HCT116 (cell line): ENCODE measurements around the gene WNT7B. TPM values are rescaled to one million over a fixed set of nuclear protein-coding genes. Genes with fewer than 3 reads are reported as not detected.

Experiments
- ATAC-seq: fragments of 200-7000 bp; cut with Tn5 transposase; 2 replicates; pipeline ENCODE4 v1.9.1; 2020; ENCODE audit warnings: mild to moderate bottlenecking, moderate library complexity
- BruUV-seq: library from RNA; stranded (reverse); fragments of 400-500 nt; replicated peaks from 2 replicates; lab custom pipeline; 2021; lab: Mats Ljungman, UMichigan
- CTCF ChIA-PET: fragments of 300-600 bp; sonication (Branson Sonifier 250); formaldehyde crosslinking; loops from one replicate; lab custom pipeline; 2021; ENCODE audit warnings: antibody characterized with exemption; lab: Charles Lee
- POLR2A ChIA-PET: fragments of 300-600, 350-600 bp; sonication (Branson Sonifier 250); formaldehyde crosslinking; loops from one replicate; lab custom pipeline; 2021; ENCODE audit warnings: antibody characterized with exemption; lab: Charles Lee
- RAD21 ChIA-PET, 2 experiments: fragments of 300-600 bp; sonication (Branson Sonifier 250); formaldehyde crosslinking; loops; one replicate each; lab custom pipeline; 2023; ENCODE audit warnings: low total read pairs in 2 of 2; ENCODE audit not compliant: uncharacterized antibody in 2 of 2, unreplicated experiment in 2 of 2, low non-redundant PET in 1 of 2; lab: Charles Lee
- DNase-seq: peaks from one replicate; pipeline ENCODE4 v3.0.0-alpha.2; 2010; ENCODE audit warnings: low read depth, low spot score
- H2AFZ ChIP-seq: fragments of 200-600 bp; shearing (Covaris generic), sonication (generic); 2 replicates; pipeline ENCODE4 v1.6.1; 2017; ENCODE audit warnings: low read depth, mixed run types, mixed read lengths, antibody characterized with exemption, low read length; ENCODE audit not compliant: poor library complexity, severe bottlenecking
- H3K27ac ChIP-seq: 2 replicates; pipeline ENCODE4 v1.5.1; 2012; ENCODE audit warnings: low read depth, low read length
- H3K27me3 ChIP-seq: fragments of 200-600 bp; sonication (generic); 2 replicates; pipeline ENCODE4 v1.6.1; 2016; ENCODE audit warnings: mixed run types, low read length, mixed read lengths; ENCODE audit not compliant: insufficient read depth
- H3K36me3 ChIP-seq, 2 experiments: fragments of 200-500 bp in 1 of 2; fragments of 200-600 bp in 1 of 2; sonication (Bioruptor generic) in 1 of 2; sonication (generic) in 1 of 2; 2 replicates each; pipeline versions ENCODE4 v1.5.1 to v1.6.1; 2014 to 2016; ENCODE audit warnings: low read length in 2 of 2, inconsistent platforms in 1 of 2, mixed read lengths in 1 of 2, mixed run types in 1 of 2; ENCODE audit not compliant: insufficient read depth in 2 of 2, control insufficient read depth in 1 of 2
- H3K4me1 ChIP-seq, 2 experiments: fragments of 200-600 bp in 1 of 2; sonication (generic) in 1 of 2; 2 replicates each; pipeline versions ENCODE4 v1.5.1 to v1.6.1; 2012 to 2017; ENCODE audit warnings: low read length in 2 of 2, inconsistent platforms in 1 of 2, mild to moderate bottlenecking in 1 of 2, mixed read lengths in 1 of 2, mixed run types in 1 of 2, moderate library complexity in 1 of 2; ENCODE audit not compliant: insufficient read depth in 2 of 2, control insufficient read depth in 1 of 2
- H3K4me2 ChIP-seq: fragments of 200-600 bp; sonication (generic); 2 replicates; pipeline ENCODE4 v1.6.1; 2017; ENCODE audit warnings: mixed run types, low read length, mixed read lengths
- H3K4me3 ChIP-seq, 2 experiments: fragments of 200-600 bp in 1 of 2; sonication (generic) in 1 of 2; replicated peaks in 1 of 2; 2 replicates each; pipeline ENCODE4 v1.5.1; 2011 to 2016; ENCODE audit warnings: low read length in 2 of 2, control low read depth in 1 of 2, low read depth in 1 of 2, mild to moderate bottlenecking in 1 of 2, mixed read lengths in 1 of 2, mixed run types in 1 of 2
- H3K79me2 ChIP-seq: fragments of 200-600 bp; sonication (generic); 2 replicates; pipeline ENCODE4 v1.6.1; 2017; ENCODE audit warnings: mild to moderate bottlenecking, mixed run types, low read length, moderate library complexity, mixed read lengths; ENCODE audit not compliant: insufficient read depth
- H3K9ac ChIP-seq: fragments of 200-600 bp; sonication (generic); 2 replicates; pipeline ENCODE4 v1.6.1; 2016; ENCODE audit warnings: low read length, mixed read lengths
- H3K9me2 ChIP-seq: fragments of 200-600 bp; sonication (generic), shearing (Covaris generic); 2 replicates; pipeline ENCODE4 v1.6.1; 2017; ENCODE audit warnings: mixed run types, mild to moderate bottlenecking, moderate library complexity; ENCODE audit not compliant: insufficient read depth
- H3K9me3 ChIP-seq, 2 experiments: fragments of 200-500 bp in 1 of 2; fragments of 200-600 bp in 1 of 2; sonication (Bioruptor generic) in 1 of 2; sonication (generic) in 1 of 2; 2 replicates each; pipeline ENCODE4 v1.6.1; 2014 to 2017; ENCODE audit warnings: low read length in 2 of 2, mixed read lengths in 2 of 2, inconsistent platforms in 1 of 2, low read depth in 1 of 2, mild to moderate bottlenecking in 1 of 2, mixed run types in 1 of 2, moderate library complexity in 1 of 2; ENCODE audit not compliant: control insufficient read depth in 1 of 2, insufficient read depth in 1 of 2
- H4K20me1 ChIP-seq: fragments of 200-600 bp; sonication (generic), shearing (Covaris generic); 2 replicates; pipeline ENCODE4 v1.6.1; 2017; ENCODE audit warnings: mixed run types, mild to moderate bottlenecking, moderate library complexity; ENCODE audit not compliant: insufficient read depth
- CBX3 ChIP-seq: IDR thresholded peaks from 2 replicates; pipeline ENCODE4 v1.6.1; 2012; ENCODE audit warnings: low read depth
- CEBPB ChIP-seq: IDR thresholded peaks from 2 replicates; pipeline ENCODE4 v1.6.1; 2012; ENCODE audit warnings: low read depth
- EGR1 ChIP-seq: IDR thresholded peaks from 2 replicates; pipeline ENCODE4 v1.6.1; 2012; ENCODE audit warnings: low read depth
- ELF1 ChIP-seq: IDR thresholded peaks from 2 replicates; pipeline ENCODE4 v1.6.1; 2012; ENCODE audit warnings: low read depth, borderline replicate concordance
- EZH2 ChIP-seq: fragments of 200-600 bp; sonication (generic); IDR thresholded peaks from 2 replicates; pipeline ENCODE4 v1.6.1; 2017; ENCODE audit warnings: antibody characterized with exemption, mixed run types
- FOSL1 ChIP-seq: IDR thresholded peaks from 2 replicates; pipeline ENCODE4 v1.6.1; 2012; ENCODE audit warnings: low read depth
- JUND ChIP-seq: IDR thresholded peaks from 2 replicates; pipeline ENCODE4 v1.6.1; 2012
- POLR2A ChIP-seq: IDR thresholded peaks from 2 replicates; pipeline ENCODE4 v1.7.0; 2011; ENCODE audit warnings: borderline replicate concordance; ENCODE audit not compliant: insufficient read depth, insufficient read length; ENCODE audit errors: extremely low read depth
- POLR2AphosphoS5 ChIP-seq: IDR thresholded peaks from 2 replicates; pipeline ENCODE4 v1.6.1; 2011; ENCODE audit warnings: mild to moderate bottlenecking, low read depth, low read length, moderate library complexity
- SIN3A ChIP-seq: IDR thresholded peaks from 2 replicates; pipeline ENCODE4 v1.6.1; 2012; ENCODE audit warnings: low read depth
- SP1 ChIP-seq: IDR thresholded peaks from 2 replicates; pipeline ENCODE4 v1.6.1; 2012; ENCODE audit warnings: low read depth
- SRF ChIP-seq: IDR thresholded peaks from 2 replicates; pipeline ENCODE4 v1.6.1; 2012; ENCODE audit warnings: low read depth
- TCF7L2 ChIP-seq: IDR thresholded peaks from 2 replicates; pipeline ENCODE4 v1.7.0; 2011; ENCODE audit warnings: borderline replicate concordance, inconsistent platforms; ENCODE audit not compliant: insufficient read depth, insufficient read length; ENCODE audit errors: extremely low read depth
- ZFX ChIP-seq: fragments of 450-650 bp; IDR thresholded peaks from 2 replicates; pipeline ENCODE4 v1.6.1; 2017
- ZNF274 ChIP-seq: fragments of 200-500 bp; sonication (Bioruptor generic); IDR thresholded peaks from 2 replicates; pipeline ENCODE4 v1.6.1; 2014; ENCODE audit warnings: mild to moderate bottlenecking, low read depth, low read length, inconsistent platforms
- intact Hi-C: fragments of 100-400 bp; cut with micrococcal nuclease; formaldehyde crosslinking; loops from 2 replicates; pipeline ENCODE4 v1.10.0; 2022
- total RNA-seq: library from RNA; stranded (reverse); gene quantifications from one replicate; pipeline ENCODE4 v1.2.1, GENCODE V29; 2021; ENCODE audit not compliant: unreplicated experiment
- TF ChIP-seq, protein P1 (sequence below), 3 experiments: fragments of 200-600 bp in 1 of 3; sonication (generic) in 1 of 3; IDR thresholded peaks in 2 of 3; conservative IDR thresholded peaks in 1 of 3; 2 replicates each; pipeline ENCODE4 v1.5.1; 2012 to 2017; ENCODE audit warnings: low read depth in 2 of 3, low read length in 2 of 3, antibody characterized with exemption in 1 of 3, borderline replicate concordance in 1 of 3, control low read depth in 1 of 3, mild to moderate bottlenecking in 1 of 3, mixed read lengths in 1 of 3, mixed run types in 1 of 3, moderate library complexity in 1 of 3; ENCODE audit not compliant: insufficient read depth in 1 of 3
- TF ChIP-seq, protein P2 (sequence below): IDR thresholded peaks from 2 replicates; pipeline ENCODE4 v1.6.1; 2012

Gene WNT7B
- total RNA-seq, 1 experiment from 2014 or later: 10.5 TPM

GRCh38 chr22:45996241-45997076 lies 19.5 kb upstream of the WNT7B start (continued):
- TF ChIP-seq, protein P1, sequence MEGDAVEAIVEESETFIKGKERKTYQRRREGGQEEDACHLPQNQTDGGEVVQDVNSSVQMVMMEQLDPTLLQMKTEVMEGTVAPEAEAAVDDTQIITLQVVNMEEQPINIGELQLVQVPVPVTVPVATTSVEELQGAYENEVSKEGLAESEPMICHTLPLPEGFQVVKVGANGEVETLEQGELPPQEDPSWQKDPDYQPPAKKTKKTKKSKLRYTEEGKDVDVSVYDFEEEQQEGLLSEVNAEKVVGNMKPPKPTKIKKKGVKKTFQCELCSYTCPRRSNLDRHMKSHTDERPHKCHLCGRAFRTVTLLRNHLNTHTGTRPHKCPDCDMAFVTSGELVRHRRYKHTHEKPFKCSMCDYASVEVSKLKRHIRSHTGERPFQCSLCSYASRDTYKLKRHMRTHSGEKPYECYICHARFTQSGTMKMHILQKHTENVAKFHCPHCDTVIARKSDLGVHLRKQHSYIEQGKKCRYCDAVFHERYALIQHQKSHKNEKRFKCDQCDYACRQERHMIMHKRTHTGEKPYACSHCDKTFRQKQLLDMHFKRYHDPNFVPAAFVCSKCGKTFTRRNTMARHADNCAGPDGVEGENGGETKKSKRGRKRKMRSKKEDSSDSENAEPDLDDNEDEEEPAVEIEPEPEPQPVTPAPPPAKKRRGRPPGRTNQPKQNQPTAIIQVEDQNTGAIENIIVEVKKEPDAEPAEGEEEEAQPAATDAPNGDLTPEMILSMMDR (IDR thresholded peaks at IDR 0.05 in 2 of 3, conservative IDR thresholded peaks at IDR 0.05 in 1 of 3; ENCODE audit: borderline replicate concordance in 1 of 3, insufficient read depth in 1 of 3, low read depth in 2 of 3, low read length in 2 of 3): no peak
- TF ChIP-seq TCF7L2 (no peak), ZNF274 (no peak), FOSL1 (no peak)
- TF ChIP-seq, all 23 proteins: peak for 0

DNA sequence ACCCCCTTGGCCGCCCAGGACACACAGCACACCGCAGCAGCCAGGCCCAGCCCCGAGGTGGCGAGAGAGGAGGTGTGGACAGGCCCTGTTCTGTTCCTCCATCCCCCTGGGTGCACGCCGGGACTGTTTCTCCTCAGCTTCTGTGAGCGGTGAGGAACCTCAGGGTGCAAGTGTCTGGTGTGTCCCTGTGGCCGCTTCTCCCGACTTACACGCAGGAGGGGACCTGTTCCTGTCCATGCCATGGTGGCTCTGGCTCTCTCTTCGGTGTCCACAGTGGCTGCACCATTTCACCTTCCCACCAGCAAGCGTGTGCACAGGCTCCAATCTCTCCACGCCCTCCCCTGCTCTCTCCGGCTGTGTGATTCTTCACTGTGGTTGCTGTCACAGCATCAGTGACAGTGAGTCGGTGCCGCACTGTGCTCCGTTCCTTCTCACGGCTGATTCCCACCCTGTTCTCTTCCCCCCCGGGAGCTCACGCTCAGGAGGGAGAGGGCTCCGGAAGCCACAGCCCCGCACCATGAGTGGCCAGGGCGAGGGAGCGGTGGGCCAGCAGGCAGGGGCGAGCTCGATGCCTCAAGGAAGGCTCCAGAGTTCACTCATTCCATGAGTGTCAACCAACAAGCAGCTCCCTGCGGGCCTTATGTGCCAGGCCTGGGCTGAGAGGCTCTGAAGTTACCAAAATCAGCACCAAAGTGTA lies 18.6 kb upstream of the WNT7B start:
- BruUV-seq: no TSS peak
- TF ChIP-seq SRF (no peak), CBX3 (no peak), SP1 (no peak), POLR2A (no peak), TCF7L2 (no peak), SIN3A (no peak), ZFX (no peak), EZH2 (no peak), POLR2AphosphoS5 (no peak), ZNF274 (no peak), JUND (no peak), ELF1 (no peak), FOSL1 (no peak), CEBPB (no peak), EGR1 (no peak)
- TF ChIP-seq, protein P1 (IDR thresholded peaks at IDR 0.05 in 2 of 3, conservative IDR thresholded peaks at IDR 0.05 in 1 of 3; ENCODE audit: borderline replicate concordance in 1 of 3, insufficient read depth in 1 of 3, low read depth in 2 of 3, low read length in 2 of 3): no peak
- TF ChIP-seq, protein P2, sequence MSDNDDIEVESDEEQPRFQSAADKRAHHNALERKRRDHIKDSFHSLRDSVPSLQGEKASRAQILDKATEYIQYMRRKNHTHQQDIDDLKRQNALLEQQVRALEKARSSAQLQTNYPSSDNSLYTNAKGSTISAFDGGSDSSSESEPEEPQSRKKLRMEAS: no peak

More for the DNA sequence above, 18.6 kb upstream of the WNT7B start:
- H3K4me1 ChIP-seq: no peaks in the 10 kb centered on the region
- intact Hi-C loops: loop anchor here (1.0 to 2.0 kb wide), 2 partner anchors 121 to 319 kb away; no protein-coding TSS in a partner anchor
- DNase-seq (no peak), ATAC-seq (peak; percentile 13)
- H3K9me3 ChIP-seq: no peaks in the 10 kb centered on the region
- no peak overlapping the region for H3K4me2 ChIP-seq
- H3K9me2 ChIP-seq: no peaks in the 10 kb centered on the region
- no peak overlapping the region for H3K9ac ChIP-seq
- H3K79me2 ChIP-seq: no peaks in the 10 kb centered on the region
- H4K20me1 ChIP-seq: no peaks in the 10 kb centered on the region
- no peak overlapping the region for H3K4me3 ChIP-seq
- ChIA-PET CTCF (interaction anchor here (1.0 to 4.2 kb wide), 5 partner anchors 9 to 126 kb away, joined by 3 to 32 read pairs (median 10); no protein-coding TSS in a partner anchor), RAD21 (interaction anchor here in 1 of 2 experiments (0.8 to 1.0 kb wide), 2 partner anchors 41 to 121 kb away, joined by 3 read pairs; no protein-coding TSS in a partner anchor), POLR2A (interaction anchor here (0.8 kb wide), 1 partner anchor 11 kb away, joined by 3 read pairs; no protein-coding TSS in a partner anchor)
- H3K36me3 ChIP-seq: no peaks in the 10 kb centered on the region
- H3K27me3 ChIP-seq: no peaks in the 10 kb centered on the region
- no peak overlapping the region for H3K27ac ChIP-seq
- no peak overlapping the region for H2AFZ ChIP-seq
